Regular cardiac myocyte (primary cell): ENCODE results near the gene SEC22B. TPM values are rescaled to one million over a fixed set of nuclear protein-coding genes. Genes with fewer than 3 reads are reported as not detected.

Source experiments
- total RNA-seq: library from RNA; depleted of rRNA; stranded (reverse); fragments of >200 nt; gene quantifications from 2 replicates; pipeline ENCODE4 v1.2.3, GENCODE V29; 2014

The SEC22B gene
- 88.2 and 131 TPM in 2 replicates for total RNA-seq

GRCh38 chr1:120176092-120176855, at the start of gene SEC22B:
Gene SEC22B (minus strand): TSS chr1:120176520. CDS start chr1:120176381, 139 bp downstream.

Other genes with a start within 250 kb of the SEC22B start
- 143 and 164 TPM in 2 replicates for gene NOTCH2, start 106.9 kb downstream of the SEC22B start, total RNA-seq
- 8.2 and 11.0 TPM in 2 replicates for gene NBPF8, start 238.5 kb upstream of the SEC22B start, total RNA-seq